Measurements from ENCODE around the gene LRP11.

GRCh38 chr6:149843051-149843633, 21.0 kb downstream of the LRP11 start:
- TF ChIP-seq REST (IDR thresholded peaks at IDR 0.05; ENCODE audit: insufficient read depth in 1 of 2, low read depth in 2 of 2, low read length in 2 of 2) (no peak), TAF1 (IDR thresholded peaks at IDR 0.05; ENCODE audit: borderline replicate concordance, insufficient read depth, low read length) (no peak)

All from PFSK-1 (cell line).